KOPT-K1 (cell line): ENCODE measurements around the gene NDUFAF7.

Experiments used
- H3K27ac ChIP-seq: fragments of 200-600 bp; sonication (generic); 2 replicates; pipeline ENCODE4 v1.5.1; 2016; ENCODE audit warnings: antibody characterized with exemption, mild to moderate bottlenecking, low read depth, low read length; ENCODE audit not compliant: poor library complexity, severe bottlenecking
- H3K36me3 ChIP-seq: fragments of 200-600 bp; sonication (generic); 2 replicates; pipeline ENCODE4 v1.5.1; 2017; ENCODE audit warnings: antibody characterized with exemption, mild to moderate bottlenecking, low read length, moderate library complexity; ENCODE audit not compliant: insufficient read depth
- H3K9me3 ChIP-seq: fragments of 200-600 bp; sonication (generic); 2 replicates; pipeline ENCODE4 v1.5.1; 2017; ENCODE audit warnings: antibody characterized with exemption, low read length, mild to moderate bottlenecking; ENCODE audit not compliant: insufficient read depth, poor library complexity, severe bottlenecking

Gene NDUFAF7

GRCh38 chr2:37243435-37243834 is 12.0 kb downstream of the NDUFAF7 start:
- Histone ChIP-seq H3K9me3 (no peaks in the 10 kb centered on the region), H3K36me3 (peaks cover 96% of the 10 kb centered on the region), H3K27ac (no peak overlapping the region)

- Histone ChIP-seq H3K36me3 (peaks cover 96% of the 10 kb centered on the region), H3K27ac (no peak overlapping the region), H3K9me3 (no peaks in the 10 kb centered on the region)
These were observed 12.6 kb downstream of the NDUFAF7 start for GRCh38 chr2:37244017-37244416.

- Histone ChIP-seq H3K9me3 (no peaks in the 10 kb centered on the region), H3K36me3 (peaks cover 96% of the 10 kb centered on the region), H3K27ac (no peak overlapping the region)
These were observed 13.3 kb downstream of the NDUFAF7 start for GRCh38 chr2:37244755-37245154.

GRCh38 chr2:37246205-37246604 is 14.7 kb downstream of the NDUFAF7 start:
- H3K9me3 ChIP-seq, result no peaks in the 10 kb centered on the region
- no peak overlapping the region for H3K27ac ChIP-seq
- peaks cover 100% of the 10 kb centered on the region for H3K36me3 ChIP-seq

- H3K36me3 ChIP-seq, result peaks cover 99% of the 10 kb centered on the region
- no peak overlapping the region for H3K27ac ChIP-seq
These were observed 19.6 kb downstream of the NDUFAF7 start for GRCh38 chr2:37250869-37251740.

GRCh38 chr2:37262522-37262921 is 31.1 kb downstream of the NDUFAF7 start:
- peaks cover 55% of the 10 kb centered on the region for H3K36me3 ChIP-seq
- no peak overlapping the region for H3K27ac ChIP-seq
- no peaks in the 10 kb centered on the region for H3K9me3 ChIP-seq

More at GRCh38 chr2:37250869-37251740, 19.6 kb downstream of the NDUFAF7 start:
- H3K9me3 ChIP-seq, result no peaks in the 10 kb centered on the region

GRCh38 chr2:37263839-37264238 is 32.4 kb downstream of the NDUFAF7 start:
- H3K9me3 ChIP-seq, result no peaks in the 10 kb centered on the region
- H3K27ac ChIP-seq, result no peak overlapping the region
- H3K36me3 ChIP-seq, result peaks cover 54% of the 10 kb centered on the region

- no peaks in the 10 kb centered on the region for H3K9me3 ChIP-seq
- H3K27ac ChIP-seq, result no peak overlapping the region
- peaks cover 62% of the 10 kb centered on the region for H3K36me3 ChIP-seq
These were observed 36.2 kb downstream of the NDUFAF7 start for GRCh38 chr2:37267685-37268084.

- Histone ChIP-seq H3K36me3 (peaks cover 66% of the 10 kb centered on the region), H3K9me3 (no peaks in the 10 kb centered on the region), H3K27ac (no peak overlapping the region)
These were observed 36.7 kb downstream of the NDUFAF7 start for GRCh38 chr2:37268111-37268510.

GRCh38 chr2:37271376-37272067 is 40.1 kb downstream of the NDUFAF7 start:
- no peaks in the 10 kb centered on the region for H3K9me3 ChIP-seq
- H3K36me3 ChIP-seq, result peaks cover 78% of the 10 kb centered on the region
- no peak overlapping the region for H3K27ac ChIP-seq

- Histone ChIP-seq H3K27ac (no peak overlapping the region), H3K36me3 (peaks cover 69% of the 10 kb centered on the region)
These were observed 43.0 kb downstream of the NDUFAF7 start for GRCh38 chr2:37274359-37274965.

GRCh38 chr2:37276291-37276690 is 44.8 kb downstream of the NDUFAF7 start:
- Histone ChIP-seq H3K36me3 (peaks cover 72% of the 10 kb centered on the region), H3K9me3 (no peaks in the 10 kb centered on the region), H3K27ac (no peak overlapping the region)

More at GRCh38 chr2:37274359-37274965, 43.0 kb downstream of the NDUFAF7 start:
- H3K9me3 ChIP-seq, result no peaks in the 10 kb centered on the region

GRCh38 chr2:37281916-37282315 is 50.5 kb downstream of the NDUFAF7 start:
- Histone ChIP-seq H3K9me3 (no peaks in the 10 kb centered on the region), H3K27ac (no peak overlapping the region), H3K36me3 (peaks cover 44% of the 10 kb centered on the region)

GRCh38 chr2:37282746-37283145 is 51.3 kb downstream of the NDUFAF7 start:
- no peaks in the 10 kb centered on the region for H3K9me3 ChIP-seq
- H3K36me3 ChIP-seq, result peaks cover 46% of the 10 kb centered on the region
- H3K27ac ChIP-seq, result no peak overlapping the region

GRCh38 chr2:37283207-37283606 is 51.7 kb downstream of the NDUFAF7 start:
- peaks cover 49% of the 10 kb centered on the region for H3K36me3 ChIP-seq
- H3K27ac ChIP-seq, result no peak overlapping the region

More at GRCh38 chr2:37283207-37283606, 51.7 kb downstream of the NDUFAF7 start:
- no peaks in the 10 kb centered on the region for H3K9me3 ChIP-seq
